A549 (cell line): Measurements from ENCODE around the gene DCAF5. TPM values are rescaled to one million over a fixed set of nuclear protein-coding genes. Genes with fewer than 3 reads are reported as not detected.
A peak's percentile ranks its signal among the peaks of the same experiment; 100 is the strongest.

Experiments used
- ATAC-seq, 2 experiments: fragments of 200-7000 bp in 1 of 2; fragments of >200 bp in 1 of 2; cut with Nextera tagmentation in 1 of 2; cut with Tn5 transposase in 1 of 2; 3 replicates each; pipeline versions ENCODE4 v1.8.0 to v1.9.1; 2018 to 2020; ENCODE audit warnings: mild to moderate bottlenecking in 1 of 2, moderate library complexity in 1 of 2
- CTCF ChIA-PET: fragments of 300-600 bp; sonication (Branson Sonifier 250); formaldehyde crosslinking; extraction: SDS; loops from one replicate; lab custom pipeline; 2021; ENCODE audit warnings: antibody characterized with exemption, inconsistent platforms; lab: Yijun Ruan, JAX
- POLR2A ChIA-PET: fragments of 350-600 bp; formaldehyde crosslinking; extraction: SDS; loops from one replicate; lab custom pipeline; 2021; ENCODE audit warnings: antibody characterized with exemption, inconsistent platforms; lab: Yijun Ruan, JAX
- DNase-seq, 2 experiments: peaks; one replicate each; pipeline versions ENCODE4 v3.0.0 to v3.0.0-alpha.2; 2011 to 2016; ENCODE audit warnings: low read depth in 1 of 2, low spot score in 1 of 2
- FAIRE-seq: peaks from 2 replicates; lab custom pipeline; 2011; peaks lifted over from hg19 to GRCh38; lab: Jason Lieb, UNC
- H3K27ac ChIP-seq, 2 experiments: fragments of >200 bp; sonication (Bioruptor Twin); formaldehyde crosslinking; 3 replicates each; pipeline ENCODE4 v1.5.1; 2016 to 2017
- H3K4me1 ChIP-seq: fragments of >200 bp; sonication (Bioruptor Twin); formaldehyde crosslinking; 3 replicates; pipeline ENCODE4 v1.6.1; 2016
- H3K4me2 ChIP-seq: fragments of >200 bp; sonication (Bioruptor Twin); formaldehyde crosslinking; 3 replicates; pipeline ENCODE4 v1.6.1; 2016
- H3K4me3 ChIP-seq: fragments of >200 bp; sonication (Bioruptor Twin); formaldehyde crosslinking; 3 replicates; pipeline ENCODE4 v1.5.1; 2016
- H3K9me3 ChIP-seq: fragments of >200 bp; sonication (Bioruptor Twin); formaldehyde crosslinking; 3 replicates; pipeline ENCODE4 v1.6.1; 2016
- CBX2 ChIP-seq: fragments of 200-600 bp; sonication (generic); IDR thresholded peaks from 2 replicates; pipeline ENCODE4 v1.6.1; 2016; ENCODE audit warnings: low read depth, mild to moderate bottlenecking, borderline replicate concordance
- CBX8 ChIP-seq: fragments of 200-600 bp; sonication (generic); IDR thresholded peaks from 2 replicates; pipeline ENCODE4 v1.6.1; 2016
- CEBPB ChIP-seq, 2 experiments: fragments of >200 bp in 1 of 2; sonication (Bioruptor Twin) in 1 of 2; formaldehyde crosslinking in 1 of 2; IDR thresholded peaks; 2 replicates each; pipeline ENCODE4 v1.6.1; 2012 to 2016
- CHD4 ChIP-seq: fragments of 200-600 bp; sonication (generic); IDR thresholded peaks from 2 replicates; pipeline ENCODE4 v1.6.1; 2016; ENCODE audit warnings: antibody characterized with exemption, mild to moderate bottlenecking, borderline replicate concordance
- E2F6 ChIP-seq: IDR thresholded peaks from 2 replicates; pipeline ENCODE4 v1.6.1; 2012; ENCODE audit warnings: low read depth, borderline replicate concordance
- FOSL2 ChIP-seq, 2 experiments: fragments of 450-650 bp in 1 of 2; fragments of >200 bp in 1 of 2; sonication (Bioruptor Twin) in 1 of 2; formaldehyde crosslinking; IDR thresholded peaks; 2 replicates each; pipeline versions ENCODE4 v1.5.0 to v1.6.1; 2016 to 2020; ENCODE audit warnings: mild to moderate bottlenecking in 1 of 2, moderate library complexity in 1 of 2
- HDAC2 ChIP-seq: fragments of 200-600 bp; sonication (generic); IDR thresholded peaks from 2 replicates; pipeline ENCODE4 v1.6.1; 2016
- HES2 ChIP-seq: fragments of >200 bp; sonication (Bioruptor Twin); formaldehyde crosslinking; IDR thresholded peaks from 2 replicates; pipeline ENCODE4 v1.6.1; 2016
- HEYL ChIP-seq: fragments of 250-450 bp; sonication (Bioruptor Pico); IDR thresholded peaks from 2 replicates; pipeline ENCODE4 v1.8.0; 2021; ENCODE audit warnings: mild to moderate bottlenecking, moderate library complexity
- HOXA7 ChIP-seq: fragments of 250-450 bp; sonication (Bioruptor Pico); IDR thresholded peaks from 2 replicates; pipeline ENCODE4 v1.5.0; 2020; ENCODE audit warnings: mild to moderate bottlenecking, moderate library complexity
- HOXB13 ChIP-seq: fragments of 250-450 bp; sonication (Bioruptor Pico); IDR thresholded peaks from 2 replicates; pipeline ENCODE4 v1.5.0; 2020; ENCODE audit warnings: low read depth, mild to moderate bottlenecking, moderate library complexity
- JUN ChIP-seq, 2 experiments: fragments of >200 bp; sonication (Bioruptor Twin); formaldehyde crosslinking; IDR thresholded peaks; 2 replicates in 1 of 2; 3 replicates in 1 of 2; pipeline ENCODE4 v1.6.1; 2016 to 2017
- JUNB ChIP-seq: fragments of >200 bp; sonication (Bioruptor Twin); formaldehyde crosslinking; IDR thresholded peaks from 2 replicates; pipeline ENCODE4 v1.6.1; 2016
- NR3C1 ChIP-seq: fragments of >200 bp; sonication (Bioruptor Twin); formaldehyde crosslinking; IDR thresholded peaks from 3 replicates; pipeline ENCODE4 v1.6.1; 2017
- PBX3 ChIP-seq: IDR thresholded peaks from 2 replicates; pipeline ENCODE4 v1.6.1; 2012
- POLR2A ChIP-seq: IDR thresholded peaks from 2 replicates; pipeline ENCODE4 v1.6.1; 2012; ENCODE audit warnings: mild to moderate bottlenecking, low read length
- RARB ChIP-seq: fragments of 250-450 bp; sonication (Bioruptor Pico); IDR thresholded peaks from 2 replicates; pipeline ENCODE4 v1.8.0; 2021; ENCODE audit warnings: mild to moderate bottlenecking, moderate library complexity
- REST ChIP-seq: fragments of 200-600 bp; sonication (generic); IDR thresholded peaks from 2 replicates; pipeline ENCODE4 v1.6.1; 2016; ENCODE audit warnings: antibody characterized with exemption, mild to moderate bottlenecking, moderate library complexity
- RNF2 ChIP-seq: fragments of 200-600 bp; sonication (generic); IDR thresholded peaks from 2 replicates; pipeline ENCODE4 v1.6.1; 2016; ENCODE audit warnings: low read depth, mild to moderate bottlenecking, antibody characterized with exemption, moderate library complexity, borderline replicate concordance
- WGBS: methylation state at CpG from one replicate; pipeline ENCODE4 v1.1.6; 2017; ENCODE audit errors: missing lambda C conversion rate; 5-methylcytosine and 5-hydroxymethylcytosine counted together
- polyA plus RNA-seq, 4 experiments: library from polyadenylated mRNA; depleted of rRNA in 3 of 4; stranded (reverse); fragments of >200 nt; fragmentation: RNase III in 1 of 4; extraction: RNeasy Plus Mini Kit Qiagen cat#74134 plus additional on column Dnase treatment in 1 of 4; gene quantifications; 2 replicates in 3 of 4; 3 replicates in 1 of 4; pipeline ENCODE4 v1.2.3, GENCODE V29; 2011 to 2017

The DCAF5 gene
- polyA plus RNA-seq, 2 of the 4 experiments (the other 2 are of a cell fraction), result 14.3 to 23.7 TPM

- POLR2A ChIA-PET, result no interaction called here
- TF ChIP-seq JUN (IDR thresholded peaks at IDR 0.05) (no peak), POLR2A (no peak), E2F6 (no peak), RARB (CRISPR knock-in tag) (no peak), PBX3 (no peak), FOSL2 (IDR thresholded peaks at IDR 0.05) (no peak), FOSL2 (CRISPR knock-in tag; IDR thresholded peaks at IDR 0.05) (no peak), CBX2 (no peak), RNF2 (no peak), HES2 (no peak), HOXB13 (no peak), REST (no peak), HEYL (CRISPR knock-in tag) (no peak), CHD4 (no peak), HOXA7 (CRISPR knock-in tag) (no peak), HDAC2 (no peak), NR3C1 (no peak)
- Histone ChIP-seq H3K4me2 (no peak overlapping the region), H3K9me3 (no peaks in the 10 kb centered on the region), H3K4me1 (peaks cover 28% of the 10 kb centered on the region), H3K4me3 (no peak overlapping the region), H3K27ac (no peak overlapping the region)
- CTCF ChIA-PET, result interaction anchor here (0.9 to 2.3 kb wide), 2 partner anchors 10 to 12 kb away, joined by 3 to 5 read pairs; no protein-coding TSS in a partner anchor
- 87% methylated on average over 4 of the region's 4 CpGs for WGBS
- DNase-seq (no peak), FAIRE-seq (no peak), ATAC-seq (no peak)
These were observed 17.8 kb downstream of the DCAF5 start for GRCh38 chr14:69135133-69135532.

GRCh38 chr14:69133206-69134125 lies 19.5 kb downstream of the DCAF5 start:
- no peaks in the 10 kb centered on the region for H3K9me3 ChIP-seq
- peak in 1 of 2 experiments; percentile 19 for DNase-seq
- H3K4me1 ChIP-seq, result peaks cover 39% of the 10 kb centered on the region
- CTCF ChIA-PET, result interaction anchor here (0.6 to 2.6 kb wide), 11 partner anchors 11 to 289 kb away, joined by 3 to 13 read pairs (median 4); no protein-coding TSS in a partner anchor
- no peak overlapping the region for H3K4me3 ChIP-seq
- 64% methylated on average over 3 of the region's 3 CpGs for WGBS
- peak overlapping the region; percentile 56 for H3K4me2 ChIP-seq
- FAIRE-seq, result no peak
- ATAC-seq, result peak; percentile 45 to 55; a peak in 3 of 6 replicates
- TF ChIP-seq CEBPB (IDR thresholded peaks at IDR 0.05), result peak; percentile 41 to 58; a peak in 3 of 4 replicates
- no peak for TF ChIP-seq JUNB
- no peak for TF ChIP-seq CBX8
- TF ChIP-seq, all 56 proteins: peak for 1
- peak overlapping the region; percentile 42 to 78; a peak in 5 of 6 replicates for H3K27ac ChIP-seq
- POLR2A ChIA-PET, result interaction anchor here (0.9 kb wide), 1 partner anchor 19 kb away, joined by 3 read pairs; the partner anchor contains the start of gene DCAF5
